IPS-15b (cell line): Measurements from ENCODE around the gene MCM7.
"Not testable (repeated sequence)": the region's sequence is repeated elsewhere in the genome, so short reads cannot be mapped to it uniquely, and the experiment has no call there.

Experiments
- H3K27me3 ChIP-seq: one replicate; pipeline ENCODE4 v1.6.1; 2013; ENCODE audit warnings: low read length; ENCODE audit not compliant: control insufficient read depth, insufficient read depth
- H3K36me3 ChIP-seq: one replicate; pipeline ENCODE4 v1.6.1; 2013; ENCODE audit warnings: low read length; ENCODE audit not compliant: control insufficient read depth, insufficient read depth
- H3K4me1 ChIP-seq: one replicate; pipeline ENCODE4 v1.6.1; 2013; ENCODE audit warnings: mild to moderate bottlenecking, low read length; ENCODE audit not compliant: control insufficient read depth, insufficient read depth
- H3K4me3 ChIP-seq: one replicate; pipeline ENCODE4 v1.5.1; 2013; ENCODE audit warnings: low read depth, low read length
- H3K9ac ChIP-seq: one replicate; pipeline ENCODE4 v1.6.1; 2013; ENCODE audit warnings: low read depth, mild to moderate bottlenecking, low read length
- H3K9me3 ChIP-seq: one replicate; pipeline ENCODE4 v1.6.1; 2013; ENCODE audit warnings: mild to moderate bottlenecking, low read length; ENCODE audit not compliant: control insufficient read depth, insufficient read depth

Gene MCM7

GRCh38 chr7:100130608-100131453, 29.6 kb upstream of the MCM7 start:
- Histone ChIP-seq H3K36me3 (no peaks in the 10 kb centered on the region), H3K4me3 (peak overlapping the region; percentile 18), H3K9ac (no peak overlapping the region), H3K4me1 (no peaks in the 10 kb centered on the region), H3K9me3 (no peaks in the 10 kb centered on the region), H3K27me3 (peaks cover 17% of the 10 kb centered on the region)

GRCh38 chr7:100130220-100130607, 29.0 kb upstream of the MCM7 start:
- not testable (repeated sequence) for H3K4me1 ChIP-seq, H3K9me3 ChIP-seq, H3K36me3 ChIP-seq, H3K9ac ChIP-seq, H3K4me3 ChIP-seq
- H3K27me3 ChIP-seq = peaks cover 17% of the 10 kb centered on the region

GRCh38 chr7:100128637-100128963, 27.4 kb upstream of the MCM7 start:
- peaks cover 17% of the 10 kb centered on the region for H3K27me3 ChIP-seq
- no peaks in the 10 kb centered on the region for H3K36me3 ChIP-seq
- H3K4me3 ChIP-seq = peak overlapping the region; percentile 99
- no peaks in the 10 kb centered on the region for H3K4me1 ChIP-seq
- H3K9ac ChIP-seq = no peak overlapping the region
- H3K9me3 ChIP-seq = no peaks in the 10 kb centered on the region

- Histone ChIP-seq H3K4me1 (no peaks in the 10 kb centered on the region), H3K9ac (peak overlapping the region; percentile 65), H3K4me3 (peak overlapping the region; percentile 99), H3K27me3 (peaks cover 17% of the 10 kb centered on the region), H3K9me3 (no peaks in the 10 kb centered on the region), H3K36me3 (no peaks in the 10 kb centered on the region)
Observed at GRCh38 chr7:100127866-100128636, 26.9 kb upstream of the MCM7 start.

GRCh38 chr7:100126931-100127865, 26.0 kb upstream of the MCM7 start, which contains the start of gene MBLAC1:
MBLAC1 (plus strand) TSS chr7:100126967; CDS start chr7:100127396, 429 bp downstream.
- Histone ChIP-seq H3K9ac (peak within 1 kb of the TSS; percentile 97), H3K9me3 (no peaks in the 10 kb centered on the region), H3K36me3 (no peaks in the 10 kb centered on the region), H3K27me3 (peaks cover 17% of the 10 kb centered on the region), H3K4me3 (peak within 1 kb of the TSS; percentile 99), H3K4me1 (no peaks in the 10 kb centered on the region)

- H3K36me3 ChIP-seq = no peaks in the 10 kb centered on the region
- H3K9me3 ChIP-seq = no peaks in the 10 kb centered on the region
- peaks cover 17% of the 10 kb centered on the region for H3K27me3 ChIP-seq
- H3K9ac ChIP-seq = peak overlapping the region; percentile 97
- H3K4me1 ChIP-seq = no peaks in the 10 kb centered on the region
- peak overlapping the region; percentile 99 for H3K4me3 ChIP-seq
Observed at GRCh38 chr7:100126239-100126930, 25.2 kb upstream of the MCM7 start.

- no peaks in the 10 kb centered on the region for H3K9me3 ChIP-seq
- H3K4me3 ChIP-seq = no peak overlapping the region
- no peaks in the 10 kb centered on the region for H3K36me3 ChIP-seq
- H3K27me3 ChIP-seq = peaks cover 17% of the 10 kb centered on the region
- H3K9ac ChIP-seq = no peak overlapping the region
- H3K4me1 ChIP-seq = peaks cover 4% of the 10 kb centered on the region
Observed at GRCh38 chr7:100124301-100125230, 23.4 kb upstream of the MCM7 start.

GRCh38 chr7:100122568-100122967, 21.4 kb upstream of the MCM7 start:
- no peaks in the 10 kb centered on the region for H3K36me3 ChIP-seq

GRCh38 chr7:100122067-100122466, 20.9 kb upstream of the MCM7 start:
- H3K36me3 ChIP-seq = no peaks in the 10 kb centered on the region
- H3K9ac ChIP-seq = no peak overlapping the region
- H3K4me1 ChIP-seq = peaks cover 4% of the 10 kb centered on the region
- no peaks in the 10 kb centered on the region for H3K27me3 ChIP-seq
- H3K9me3 ChIP-seq = no peaks in the 10 kb centered on the region
- no peak overlapping the region for H3K4me3 ChIP-seq

More at GRCh38 chr7:100122568-100122967, 21.4 kb upstream of the MCM7 start:
- Histone ChIP-seq H3K9ac (no peak overlapping the region), H3K9me3 (no peaks in the 10 kb centered on the region), H3K4me3 (no peak overlapping the region), H3K27me3 (no peaks in the 10 kb centered on the region), H3K4me1 (peaks cover 4% of the 10 kb centered on the region)

GRCh38 chr7:100120733-100121036, 19.5 kb upstream of the MCM7 start:
- Histone ChIP-seq H3K9me3 (no peaks in the 10 kb centered on the region), H3K9ac (no peak overlapping the region), H3K27me3 (no peaks in the 10 kb centered on the region), H3K4me3 (peak overlapping the region; percentile 95), H3K4me1 (peaks cover 4% of the 10 kb centered on the region), H3K36me3 (no peaks in the 10 kb centered on the region)
